HG03571 (cell line): ENCODE measurements around the gene ABCG8.

ENCODE experiments used
- ATAC-seq: cut with Tn5 transposase; IDR thresholded peaks from one replicate; pipeline ENCODE4 v1.9.1; 2021; ENCODE audit not compliant: unreplicated experiment

ABCG8 gene

DNA sequence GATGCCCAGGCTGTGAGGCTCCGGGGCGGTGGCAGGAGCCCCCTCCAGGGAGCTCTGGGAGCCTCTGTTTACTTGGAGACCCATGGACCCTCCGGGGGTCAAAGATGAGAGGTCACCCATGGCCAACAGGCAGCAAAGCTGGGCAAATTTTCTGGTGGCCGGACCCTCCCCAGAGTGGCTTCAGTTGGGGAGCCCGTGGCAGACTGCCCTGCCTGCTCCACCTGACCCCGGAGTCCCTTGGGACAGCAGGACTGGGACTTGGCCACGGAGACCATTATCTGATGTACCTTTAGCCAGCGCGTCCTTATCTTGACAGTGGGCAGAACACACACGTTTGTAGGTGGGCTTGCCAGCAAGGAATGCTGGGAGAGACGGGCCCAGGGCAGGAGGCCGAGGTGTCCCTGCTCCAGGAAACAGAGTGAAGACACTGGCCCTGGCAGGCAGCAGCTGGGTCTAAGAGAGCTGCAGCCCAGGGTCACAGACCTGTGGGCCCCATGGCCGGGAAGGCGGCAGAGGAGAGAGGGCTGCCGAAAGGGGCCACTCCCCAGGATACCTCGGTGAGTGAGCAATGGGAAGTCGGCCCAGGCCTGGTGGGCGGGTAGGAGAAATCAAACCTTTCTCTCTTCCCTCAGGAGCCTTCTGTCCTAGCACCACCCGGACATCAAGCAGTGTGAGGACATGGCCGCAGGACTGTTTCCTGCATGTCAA, at the start of gene ABCG8, which contains the start of gene ABCG5:
Gene ABCG8 (plus strand): TSS at position 412 of the 708 bp plus-strand sequence. CDS start 83 bp downstream, at position 495.
Gene ABCG5 (minus strand): TSS at position 280 of the 708 bp plus-strand sequence. CDS start 160 bp downstream, at position 120.
- no peak for ATAC-seq

DNA sequence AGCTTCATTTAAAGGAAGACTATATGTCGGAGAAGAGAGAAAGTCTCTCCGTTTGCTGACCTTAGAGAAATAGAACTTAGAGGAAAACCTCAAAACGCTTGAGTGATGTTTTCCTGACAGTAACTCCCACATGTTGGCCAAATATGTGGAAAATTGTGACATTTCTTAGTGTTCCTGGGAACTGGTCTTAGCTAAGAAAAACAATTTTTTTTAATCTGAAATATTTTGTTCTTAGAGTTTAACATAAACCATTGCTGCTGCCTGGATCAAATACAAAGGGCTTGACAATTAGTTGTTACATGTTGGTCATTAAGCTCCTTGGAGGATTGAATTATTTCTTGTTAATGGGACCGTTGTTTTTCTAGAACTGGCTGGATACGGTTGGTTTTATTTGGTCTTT, 48.6 kb upstream of the ABCG8 start:
- ATAC-seq, result no peak

GRCh38 chr2:43791035-43791765, 47.6 kb upstream of the ABCG8 start:
- ATAC-seq, result no peak

DNA sequence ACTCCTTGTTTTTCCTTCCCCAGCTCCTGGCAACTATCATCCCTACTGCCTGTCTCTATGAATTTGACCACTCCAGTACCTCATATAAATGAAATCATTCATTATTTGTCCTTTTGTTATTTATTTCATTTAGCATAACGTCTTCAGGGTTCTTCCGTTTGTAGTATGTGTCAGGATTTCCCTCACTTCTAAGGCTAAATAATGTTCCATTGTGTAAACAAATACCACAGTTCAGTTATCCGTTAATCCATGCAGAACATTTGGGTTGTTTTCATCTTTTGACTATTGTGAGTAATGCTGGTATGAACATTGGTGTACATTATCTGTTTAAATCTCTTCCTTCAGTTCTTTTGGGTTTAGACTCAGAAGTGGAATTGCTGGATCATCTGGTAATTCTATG, 46.1 kb upstream of the ABCG8 start:
- ATAC-seq, result peak; percentile 69

DNA sequence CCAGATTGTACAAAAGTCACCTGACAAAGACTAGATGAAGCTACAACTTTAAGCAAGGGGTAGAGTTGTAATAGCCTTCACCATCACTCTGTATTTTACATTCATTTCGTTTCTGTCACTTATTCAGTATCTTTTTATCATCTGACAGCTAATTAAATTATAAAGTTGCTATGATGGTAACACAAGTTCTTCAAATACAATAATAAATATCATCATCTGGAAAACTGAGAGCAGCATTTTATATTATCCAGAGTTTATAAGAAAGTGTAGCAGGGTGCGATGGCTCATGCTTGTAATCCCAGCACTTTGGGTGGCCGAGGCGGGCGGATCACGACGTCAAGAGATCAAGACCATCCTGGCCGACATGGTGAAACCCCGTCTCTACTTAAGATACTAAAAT, 43.8 kb upstream of the ABCG8 start:
- no peak for ATAC-seq

DNA sequence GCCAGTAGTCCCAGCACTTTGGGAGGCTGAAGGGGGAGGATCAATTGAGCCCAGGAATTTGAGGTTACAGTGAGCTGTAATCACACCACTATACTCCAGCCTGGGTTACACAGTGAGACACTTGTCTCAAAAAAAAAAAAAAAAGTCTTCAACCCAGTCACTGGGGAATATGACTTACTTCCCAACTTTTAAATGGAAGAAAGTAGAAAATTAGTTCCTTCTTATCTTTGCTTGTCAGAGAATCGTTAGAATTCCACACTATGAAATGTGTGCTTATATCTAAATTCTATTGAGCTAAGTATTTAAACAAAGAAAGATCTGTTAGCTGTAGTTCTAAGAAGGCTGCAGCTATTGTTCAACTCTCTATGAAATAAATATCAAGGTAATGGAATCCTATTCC, 42.6 kb upstream of the ABCG8 start:
- no peak for ATAC-seq

DNA sequence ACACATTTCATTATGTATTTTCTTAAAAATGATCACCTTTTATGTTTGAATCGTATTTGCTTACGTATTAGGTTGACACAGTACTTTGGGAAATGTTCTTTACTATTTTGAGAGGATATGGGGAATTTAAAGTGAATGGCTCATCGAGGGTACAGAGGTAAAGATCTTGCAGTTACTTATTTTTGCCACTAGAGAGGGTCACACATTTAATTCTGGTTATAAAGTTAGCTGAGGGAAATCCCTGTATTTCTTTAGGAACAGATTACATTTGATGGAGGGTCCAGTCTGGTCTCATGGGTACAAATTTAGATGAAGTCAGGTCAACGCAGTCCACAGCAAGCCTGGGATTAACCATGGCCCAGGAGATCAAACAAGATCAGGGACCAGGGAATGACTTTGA, 40.5 kb upstream of the ABCG8 start:
- ATAC-seq, result no peak

- no peak for ATAC-seq
Observed at GRCh38 chr2:43800894-43801293, 37.9 kb upstream of the ABCG8 start.

GRCh38 chr2:43802135-43802534, 36.6 kb upstream of the ABCG8 start:
- ATAC-seq, result no peak

- ATAC-seq, result no peak
Observed at GRCh38 chr2:43803113-43803512, 35.7 kb upstream of the ABCG8 start.

- no peak for ATAC-seq
Observed at GRCh38 chr2:43806719-43807031, 32.1 kb upstream of the ABCG8 start.

DNA sequence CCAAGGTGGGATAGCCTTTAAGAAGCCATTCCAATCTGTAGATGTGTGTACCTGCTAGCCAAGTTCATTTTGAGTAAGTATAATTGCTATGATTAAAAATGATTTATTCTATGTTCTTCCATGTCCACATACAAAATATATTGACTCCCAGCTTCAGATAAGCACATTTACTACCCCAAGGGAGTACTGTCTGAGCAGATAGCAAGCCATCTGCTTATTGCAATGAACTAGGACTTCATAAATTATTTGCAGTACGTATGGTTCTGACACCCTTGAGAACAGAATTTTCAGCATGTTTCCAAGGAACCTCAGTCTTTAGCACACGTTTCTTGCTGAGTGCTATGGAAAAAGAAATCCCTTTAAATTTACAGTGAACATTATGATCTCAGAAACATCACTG, 28.3 kb upstream of the ABCG8 start:
- ATAC-seq, result no peak

DNA sequence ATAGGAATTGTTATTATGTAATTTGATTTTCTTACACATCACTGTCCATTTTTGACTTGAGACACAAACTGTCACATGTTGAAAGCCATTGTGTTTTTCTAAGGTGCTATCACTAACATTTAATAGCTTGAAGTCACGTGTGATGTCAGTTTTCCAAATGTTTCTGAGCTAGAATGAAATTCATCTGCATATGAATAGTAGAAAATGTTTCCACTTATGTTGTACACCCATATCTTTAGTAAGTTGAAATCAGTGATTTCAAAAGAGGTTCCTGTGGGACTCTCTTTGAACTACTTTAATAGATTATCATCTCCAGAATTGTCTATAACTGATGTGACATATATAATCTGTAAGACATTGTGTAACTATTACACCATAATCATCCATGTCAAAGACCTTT, 27.9 kb upstream of the ABCG8 start:
- no peak for ATAC-seq

DNA sequence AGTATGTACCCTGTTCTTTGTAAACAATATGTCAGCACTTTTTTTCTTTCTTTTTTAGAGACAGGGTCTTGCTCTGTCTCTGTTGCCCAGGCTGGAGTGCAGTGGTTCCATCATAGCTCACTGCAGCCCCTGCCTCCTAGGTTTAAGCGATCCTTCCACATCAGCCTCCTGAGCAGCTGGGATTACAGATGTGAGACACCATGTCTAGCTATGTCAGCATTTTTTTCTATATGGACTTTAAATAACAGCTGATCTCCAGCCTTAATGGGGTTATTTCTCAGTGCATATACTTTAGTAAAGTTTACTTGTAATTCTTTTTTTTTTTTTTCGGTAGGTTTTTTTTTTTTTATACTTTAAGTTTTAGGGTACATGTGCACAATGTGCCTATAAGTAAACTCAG, 26.8 kb upstream of the ABCG8 start:
- no peak for ATAC-seq

GRCh38 chr2:43812947-43813346, 25.8 kb upstream of the ABCG8 start:
- ATAC-seq, result no peak

DNA sequence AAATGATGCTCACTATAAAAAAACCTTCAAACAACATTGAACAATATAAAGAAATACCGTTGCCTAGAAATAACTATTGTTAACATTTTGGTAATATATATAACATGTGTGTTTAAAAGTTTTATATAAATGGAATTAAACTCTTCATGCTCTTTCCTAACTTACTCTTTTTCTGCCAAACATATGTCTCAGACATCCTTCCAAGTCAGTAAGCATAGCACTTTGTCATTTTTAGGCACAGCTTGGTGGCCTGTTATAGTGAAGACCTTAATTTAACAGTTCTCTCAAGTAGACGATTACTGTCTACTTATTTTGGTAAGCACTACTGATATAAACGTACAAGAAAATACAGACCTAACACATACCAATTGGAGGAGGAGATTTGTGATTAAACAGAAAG, 24.1 kb upstream of the ABCG8 start:
- ATAC-seq, result no peak

- ATAC-seq, result no peak
Observed at GRCh38 chr2:43818761-43819160, 20.0 kb upstream of the ABCG8 start.

GRCh38 chr2:43819491-43820163, 19.1 kb upstream of the ABCG8 start:
- no peak for ATAC-seq

DNA sequence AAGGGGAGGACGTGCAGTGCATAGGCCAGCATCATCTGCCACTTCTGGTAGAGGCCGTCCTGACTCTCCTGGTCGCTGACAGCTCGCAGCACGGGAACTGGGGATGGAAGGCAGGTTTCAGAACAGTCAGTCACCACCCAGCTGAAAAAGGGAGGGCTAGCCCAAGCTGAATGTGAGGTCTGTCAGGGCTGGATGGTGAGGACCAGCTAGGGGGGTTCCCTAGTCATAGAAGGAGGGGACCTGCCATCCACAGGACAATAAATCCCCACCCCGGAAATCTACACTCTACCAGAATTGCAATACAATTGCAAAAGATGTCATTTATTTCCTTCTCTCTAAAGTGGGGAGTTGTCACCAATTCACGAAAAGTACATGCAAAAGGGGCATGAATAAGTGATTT, 15.9 kb upstream of the ABCG8 start:
- no peak for ATAC-seq

- no peak for ATAC-seq
Observed at GRCh38 chr2:43823751-43824150, 15.0 kb upstream of the ABCG8 start.

- ATAC-seq, result no peak
Observed at GRCh38 chr2:43824512-43824911, 14.3 kb upstream of the ABCG8 start.

- no peak for ATAC-seq
Observed at GRCh38 chr2:43824951-43825493, 13.7 kb upstream of the ABCG8 start.
